Measurements from ENCODE around the gene HAGH.

GRCh38 chr16:1773703-1774447, 52.8 kb downstream of the HAGH start:
- no peak for TF ChIP-seq CTCF (IDR thresholded peaks at IDR 0.05)
- TF ChIP-seq POLR2A (IDR thresholded peaks at IDR 0.05), result no peak
